Endometrial microvascular endothelial cells (primary cell): Measurements from ENCODE around the gene UBE3D. TPM values are rescaled to one million over a fixed set of nuclear protein-coding genes. Genes with fewer than 3 reads are reported as not detected.

Experiments
- in situ Hi-C: cut with HindIII; loops from 2 replicates; pipeline ENCODE4 v1.10.0; 2017; ENCODE audit warnings: low sequenced_read_pairs, low pct_unique_long_range_greater_than_20kb; ENCODE audit errors: inconsistent ontology term
- total RNA-seq: library from RNA; depleted of rRNA; stranded (reverse); fragments of >200 nt; gene quantifications from one replicate; pipeline ENCODE4 v1.2.3, GENCODE V29; 2015; ENCODE audit errors: inconsistent ontology term

UBE3D gene
- total RNA-seq, 1 donor from 2014 or later, result 10.7 TPM

DNA sequence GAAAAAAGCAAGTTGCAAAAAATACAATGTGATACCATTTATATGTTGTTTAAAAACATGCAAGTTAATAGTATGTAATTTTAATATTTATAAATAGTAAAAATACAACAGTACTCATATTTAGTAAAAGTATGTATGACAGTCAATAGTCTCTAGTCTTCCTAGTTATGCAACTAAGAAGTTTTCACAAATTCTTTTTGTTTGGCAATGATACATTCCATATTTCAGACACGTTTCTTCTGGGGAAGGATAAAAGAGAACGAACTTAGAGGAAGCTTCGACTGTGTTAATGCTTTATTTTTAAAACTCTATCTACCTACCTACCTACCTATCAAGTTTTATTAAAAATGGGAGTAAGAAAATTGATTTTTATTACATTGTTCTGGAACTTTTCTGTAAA, 77.7 kb downstream of the UBE3D start:
- in situ Hi-C loops, result no loop called here

DNA sequence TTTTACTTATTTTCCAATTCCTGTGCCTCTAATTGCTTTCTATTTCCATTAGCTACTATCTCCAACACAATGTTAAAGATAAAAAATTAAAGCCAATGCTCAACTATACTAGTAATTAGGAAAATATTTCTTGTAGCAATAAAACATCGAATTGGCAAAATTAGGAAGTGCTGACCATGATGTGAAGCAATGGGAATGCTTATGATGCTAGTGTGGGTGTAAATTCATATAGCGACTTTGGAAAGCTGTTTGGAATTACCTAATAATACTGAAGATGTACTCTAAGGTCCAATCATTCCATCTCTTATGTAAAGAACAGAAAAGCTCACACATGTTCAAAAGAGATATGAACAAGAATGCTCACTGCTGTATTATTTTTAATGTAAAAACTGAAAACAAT, 78.2 kb downstream of the UBE3D start:
- in situ Hi-C loops, result no loop called here

DNA sequence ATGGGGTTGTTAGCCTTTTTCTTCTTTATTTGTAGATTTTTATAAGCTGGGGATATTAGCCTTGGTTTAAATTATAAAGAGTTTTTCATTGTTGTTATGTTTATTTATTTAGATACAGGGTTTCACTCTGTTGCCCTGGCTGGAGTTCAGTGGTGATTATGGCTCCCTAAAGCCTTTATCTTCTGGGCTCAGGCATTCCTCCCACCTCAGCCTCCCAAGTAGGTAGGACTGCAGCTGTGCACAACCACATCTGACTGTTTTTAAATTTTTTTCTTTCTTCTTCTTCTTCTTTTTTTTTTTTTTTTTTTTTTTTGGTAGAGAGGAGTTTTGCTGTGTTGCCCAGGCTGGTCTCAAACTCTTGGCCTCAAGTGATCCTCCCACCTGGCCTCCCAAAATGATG, 80.9 kb downstream of the UBE3D start:
- in situ Hi-C loops, result no loop called here

DNA sequence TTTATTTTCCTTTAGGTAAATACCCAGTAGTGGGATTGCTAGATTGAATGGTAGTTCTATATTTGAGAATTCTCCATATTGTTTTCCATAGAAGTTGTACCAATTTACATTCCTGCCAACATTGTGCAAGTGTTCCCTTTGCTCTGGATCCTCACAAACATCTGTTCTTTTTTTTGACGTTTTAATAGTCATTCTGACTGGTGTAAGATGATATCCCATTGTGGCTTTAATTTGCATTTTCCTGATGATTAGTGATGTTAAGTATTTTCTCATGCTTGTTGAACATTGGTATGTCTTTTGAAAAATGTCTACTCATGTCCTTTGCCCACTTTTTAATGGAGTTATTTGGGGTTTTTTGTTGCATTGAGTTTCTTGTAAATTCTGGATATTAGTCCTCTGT, 85.6 kb downstream of the UBE3D start:
- in situ Hi-C loops, result no loop called here

DNA sequence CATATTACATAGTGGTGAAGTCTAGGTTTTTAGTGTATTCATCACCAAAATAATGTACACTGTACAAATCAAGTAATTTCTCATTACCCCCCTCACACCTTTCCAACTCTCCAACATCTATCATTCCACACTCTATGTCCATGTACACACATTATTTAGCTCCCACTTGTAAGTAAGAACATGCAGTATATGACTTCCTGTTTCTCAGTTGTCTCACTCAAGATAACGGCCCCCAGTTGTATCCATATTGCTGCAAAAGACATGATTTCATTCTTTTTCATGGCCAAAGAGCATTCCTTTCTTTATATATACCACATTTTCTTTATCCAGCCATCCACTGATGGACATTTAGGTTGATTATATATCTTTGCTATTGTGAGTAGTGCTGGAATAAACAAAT, 86.0 kb downstream of the UBE3D start:
- in situ Hi-C loops, result no loop called here

DNA sequence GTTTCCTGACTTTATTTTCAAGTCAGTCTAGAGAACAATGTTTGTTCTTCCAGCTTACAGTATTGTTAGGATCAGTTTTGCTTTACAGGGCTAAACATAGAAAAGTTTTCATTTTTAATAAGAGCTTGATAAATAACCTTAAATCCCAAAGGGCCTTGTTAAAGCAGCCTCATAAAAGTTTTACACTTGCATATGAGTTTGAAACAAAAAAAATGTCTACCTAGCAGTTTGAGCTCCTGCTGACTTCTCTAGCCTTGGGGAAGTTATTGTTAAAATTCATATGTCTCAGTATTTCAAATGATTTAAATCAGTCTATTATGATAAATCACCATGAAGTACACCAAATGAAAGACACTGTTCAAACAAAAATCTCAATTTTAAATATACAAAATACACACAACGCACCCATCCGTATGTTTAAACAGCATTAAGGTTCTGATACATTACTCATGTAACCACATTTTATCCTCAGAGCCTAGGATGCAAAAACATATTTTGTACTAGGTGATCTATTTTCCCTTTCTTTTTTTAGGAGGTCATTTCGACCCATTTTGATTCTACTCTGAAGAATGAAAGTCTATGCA, 87.2 kb downstream of the UBE3D start:
- in situ Hi-C loops, result no loop called here

DNA sequence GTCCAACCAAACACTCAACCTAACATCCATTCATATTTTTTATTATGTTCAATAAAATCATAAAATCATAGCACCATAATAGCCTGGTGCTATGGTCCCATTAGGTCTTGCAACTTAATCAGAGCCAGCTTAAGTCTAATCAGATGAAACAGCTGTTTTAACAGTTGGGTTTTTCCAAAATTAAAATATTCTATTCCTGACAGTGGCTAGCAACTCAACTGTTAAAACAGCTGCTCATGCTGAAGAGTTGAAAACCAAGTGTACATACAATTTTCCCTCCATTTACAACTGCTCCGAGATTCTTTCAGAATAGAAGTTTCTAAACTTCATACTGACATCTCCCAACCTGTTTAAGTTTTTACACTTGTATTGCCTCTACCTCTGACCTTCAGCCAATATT, 89.5 kb downstream of the UBE3D start:
- in situ Hi-C loops, result no loop called here

DNA sequence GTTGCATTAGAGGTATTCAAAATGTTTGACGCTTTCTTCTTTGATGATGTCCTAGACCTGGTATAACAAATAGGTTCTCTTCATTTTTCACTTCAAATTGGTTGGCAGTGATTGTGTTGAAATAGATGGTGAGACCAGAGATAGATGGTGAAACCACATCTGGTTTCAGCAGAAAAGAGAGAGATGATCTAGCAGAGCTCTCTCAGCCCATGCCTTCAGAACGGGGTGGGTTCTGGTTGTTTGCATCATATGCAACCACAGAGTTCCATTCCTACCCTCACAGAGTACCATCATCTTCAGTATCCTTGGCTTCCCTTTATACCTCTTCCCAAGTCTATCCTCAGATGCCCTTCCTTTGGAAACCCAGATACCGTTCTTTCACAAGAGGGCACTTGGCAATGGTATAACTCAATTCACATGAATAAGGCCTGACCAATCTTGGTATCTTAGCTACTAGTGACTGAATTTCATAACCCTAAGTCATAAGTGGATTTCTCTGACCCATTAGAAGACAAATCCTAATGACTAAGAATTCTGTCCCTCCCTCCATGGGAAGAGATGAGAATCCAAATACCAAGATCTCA, 93.7 kb downstream of the UBE3D start:
- in situ Hi-C loops, result no loop called here

DNA sequence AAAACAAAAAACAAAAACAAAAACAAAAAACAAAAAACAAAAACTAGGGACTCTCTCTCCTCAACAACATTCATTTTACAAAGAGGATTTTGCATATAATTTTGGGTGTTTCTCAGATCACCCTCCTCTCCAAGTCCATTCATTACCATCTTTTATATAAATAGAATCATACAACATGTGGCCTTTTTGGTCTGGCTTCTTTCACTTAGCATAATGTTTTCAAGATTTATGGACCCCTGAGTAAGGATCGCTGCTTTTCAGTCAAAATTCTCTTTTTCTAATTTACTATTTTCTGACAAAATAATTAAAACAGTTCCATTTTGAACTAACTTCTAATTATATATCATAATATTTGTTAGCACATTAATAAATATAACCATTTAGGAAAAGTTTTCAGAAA, 94.8 kb downstream of the UBE3D start:
- in situ Hi-C loops, result no loop called here

DNA sequence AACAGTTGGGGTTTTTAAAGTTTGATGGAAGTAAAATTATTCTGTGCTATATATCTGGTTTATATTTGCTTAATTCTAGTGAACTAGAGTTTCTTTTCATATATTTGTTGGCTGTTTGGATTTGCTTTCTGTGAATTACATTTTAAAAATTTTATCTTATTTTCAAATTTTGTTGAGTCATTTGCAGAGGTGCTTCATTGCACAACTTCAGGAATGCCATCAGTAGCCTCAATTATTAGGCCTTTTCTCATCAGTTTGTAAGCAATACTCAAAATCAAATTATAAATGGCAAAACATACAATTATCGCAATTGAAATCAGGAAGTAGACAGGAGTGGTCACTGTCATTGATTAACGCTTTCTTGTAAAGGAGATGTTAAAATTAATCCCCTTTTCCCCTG, 96.9 kb downstream of the UBE3D start:
- in situ Hi-C loops, result no loop called here

DNA sequence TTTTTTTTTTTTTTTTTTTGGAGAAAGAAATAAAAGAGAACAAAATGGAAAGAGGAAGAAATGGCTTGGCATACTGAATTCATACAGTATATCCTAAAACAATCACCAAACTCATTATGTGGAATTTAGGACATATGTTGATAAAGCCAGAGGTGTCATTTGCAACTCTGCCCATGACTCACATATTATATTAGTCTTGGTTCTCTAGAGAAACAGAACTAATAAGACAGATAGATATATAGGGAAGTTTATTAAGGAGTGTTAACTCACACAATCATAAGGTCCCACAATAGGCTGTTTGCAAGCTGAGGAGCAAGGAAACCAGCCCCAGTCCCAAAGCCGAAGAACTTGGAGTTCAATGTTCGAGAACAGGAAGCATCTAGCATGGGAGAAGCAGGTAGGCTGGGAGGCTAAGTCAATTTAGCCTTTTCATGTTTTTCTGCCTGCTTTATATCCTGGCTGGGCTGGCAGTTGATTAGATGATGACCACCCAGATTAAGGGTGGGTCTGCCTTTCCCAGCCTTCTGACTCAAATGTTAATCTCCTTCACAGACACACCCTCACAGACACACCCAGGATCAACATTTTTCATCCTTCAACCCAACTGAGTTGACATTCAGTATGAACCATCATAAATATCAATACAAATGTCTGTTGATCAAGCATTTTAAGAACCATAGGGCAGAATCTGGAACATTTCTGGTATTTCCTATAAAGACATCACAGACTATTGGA, 102.3 kb downstream of the UBE3D start:
- in situ Hi-C loops, result no loop called here

DNA sequence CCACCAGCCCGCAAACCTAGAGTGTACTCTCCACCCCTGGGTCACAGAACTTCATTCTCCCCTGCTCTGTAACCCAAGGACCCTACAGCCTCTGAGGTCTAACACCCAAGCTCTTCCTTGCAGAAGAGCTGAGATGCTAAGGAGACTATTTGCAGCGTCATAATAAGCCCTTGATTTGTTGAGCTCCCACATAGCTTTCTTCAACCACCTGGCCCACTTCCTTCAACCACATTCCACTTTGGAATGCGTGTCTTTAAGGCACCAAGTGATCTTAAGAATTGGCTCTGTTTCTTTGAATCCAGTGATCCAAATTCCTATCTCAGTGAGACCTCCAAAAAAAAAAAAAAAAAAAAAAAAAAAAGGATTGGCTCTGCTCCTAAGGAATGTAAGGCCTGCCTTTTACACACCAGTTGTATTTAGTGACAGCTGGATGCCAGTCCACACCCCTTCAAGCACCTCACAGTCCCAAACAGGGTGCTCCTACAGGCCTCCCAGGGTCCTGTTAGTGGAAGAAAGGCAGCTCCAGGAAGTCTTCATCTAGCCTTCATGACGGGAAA, 106.2 kb downstream of the UBE3D start:
- in situ Hi-C loops, result no loop called here

DNA sequence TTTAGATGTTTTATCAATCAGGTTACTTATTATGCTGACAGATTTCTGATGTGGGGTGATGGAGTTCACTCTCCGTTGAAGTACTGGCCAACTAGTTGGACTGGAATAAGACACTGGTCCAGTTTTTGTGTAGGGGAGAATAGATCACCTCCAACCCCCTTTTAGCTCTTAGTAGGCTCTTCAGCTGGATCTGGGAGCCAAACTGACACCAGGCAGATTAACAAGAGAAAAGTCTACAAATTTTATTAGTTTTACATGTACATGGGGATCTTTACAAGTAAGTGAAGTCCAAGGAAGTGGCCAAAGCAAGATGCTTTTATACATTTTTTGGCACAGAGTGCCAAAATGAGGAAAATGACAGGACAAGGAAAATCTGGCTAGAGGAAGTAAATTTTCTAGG, 107.1 kb downstream of the UBE3D start:
- in situ Hi-C loops, result no loop called here

DNA sequence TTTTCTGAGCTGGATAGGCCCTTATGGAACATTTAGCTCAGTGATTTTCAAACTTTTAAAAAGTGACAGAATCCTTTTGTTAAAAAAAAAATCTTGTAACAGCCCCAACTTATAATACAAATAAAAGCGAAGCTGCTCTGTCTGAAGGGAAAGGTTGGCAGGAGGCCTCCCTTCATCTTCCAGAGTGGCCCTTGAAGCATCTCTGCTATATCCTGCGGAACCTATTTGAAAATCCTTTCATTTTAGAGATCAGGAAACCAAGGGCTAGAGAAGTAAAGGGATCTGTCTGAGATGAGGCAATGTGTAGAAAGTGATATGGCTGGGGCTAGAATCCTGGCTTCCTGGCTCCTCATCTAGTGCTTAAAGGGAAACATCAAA, 107.8 kb downstream of the UBE3D start:
- in situ Hi-C loops, result no loop called here

DNA sequence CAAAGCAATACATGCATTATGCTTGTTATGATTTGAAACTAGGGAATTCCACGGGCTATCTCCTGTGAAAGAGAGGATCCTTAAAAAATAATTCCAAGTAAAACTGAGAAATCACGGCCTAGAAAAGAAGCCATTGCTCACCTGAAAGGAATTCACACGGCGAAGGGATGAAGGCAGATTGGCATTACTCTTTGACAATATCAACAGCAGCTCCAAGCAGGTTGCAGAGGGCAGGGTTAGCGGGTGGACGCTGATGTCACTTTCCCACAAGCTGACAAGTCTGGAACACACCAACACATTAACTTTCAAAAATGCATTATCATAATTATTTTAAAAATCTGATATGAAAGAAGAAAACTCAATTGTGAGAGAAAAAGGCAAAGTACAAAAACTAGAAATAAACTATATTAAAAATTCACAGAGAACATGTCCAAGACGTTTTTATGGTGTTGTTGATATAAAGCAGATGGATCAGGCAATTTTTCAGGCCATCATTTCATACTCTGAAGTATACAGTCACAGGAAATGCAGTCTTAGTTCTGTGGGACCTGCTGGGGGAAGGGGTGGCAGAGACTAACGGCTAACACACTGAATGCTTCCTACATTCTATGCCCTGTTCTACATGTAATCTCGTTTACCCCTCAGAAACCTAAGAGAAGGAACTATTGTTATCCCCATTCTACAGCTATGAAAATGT, 108.3 kb downstream of the UBE3D start:
- in situ Hi-C loops, result no loop called here

DNA sequence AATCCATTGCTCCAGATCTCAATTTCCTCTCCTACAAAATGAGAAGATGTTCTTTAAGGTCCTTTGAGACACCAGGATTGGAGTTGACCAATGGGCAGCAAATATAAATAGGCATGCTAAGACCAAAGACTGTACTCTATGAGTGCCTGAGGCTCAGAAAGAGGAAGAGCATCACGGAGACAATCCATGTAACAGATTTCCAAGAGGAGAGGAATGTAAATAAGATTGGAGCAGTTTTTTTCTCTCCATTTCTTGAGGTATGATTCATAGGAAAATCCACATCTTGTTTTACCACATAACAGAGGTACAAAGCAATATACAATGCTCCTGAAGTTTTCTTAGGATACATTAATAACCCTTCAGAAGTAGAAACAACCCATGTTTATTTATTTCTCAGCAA, 109.8 kb downstream of the UBE3D start:
- in situ Hi-C loops, result no loop called here

DNA sequence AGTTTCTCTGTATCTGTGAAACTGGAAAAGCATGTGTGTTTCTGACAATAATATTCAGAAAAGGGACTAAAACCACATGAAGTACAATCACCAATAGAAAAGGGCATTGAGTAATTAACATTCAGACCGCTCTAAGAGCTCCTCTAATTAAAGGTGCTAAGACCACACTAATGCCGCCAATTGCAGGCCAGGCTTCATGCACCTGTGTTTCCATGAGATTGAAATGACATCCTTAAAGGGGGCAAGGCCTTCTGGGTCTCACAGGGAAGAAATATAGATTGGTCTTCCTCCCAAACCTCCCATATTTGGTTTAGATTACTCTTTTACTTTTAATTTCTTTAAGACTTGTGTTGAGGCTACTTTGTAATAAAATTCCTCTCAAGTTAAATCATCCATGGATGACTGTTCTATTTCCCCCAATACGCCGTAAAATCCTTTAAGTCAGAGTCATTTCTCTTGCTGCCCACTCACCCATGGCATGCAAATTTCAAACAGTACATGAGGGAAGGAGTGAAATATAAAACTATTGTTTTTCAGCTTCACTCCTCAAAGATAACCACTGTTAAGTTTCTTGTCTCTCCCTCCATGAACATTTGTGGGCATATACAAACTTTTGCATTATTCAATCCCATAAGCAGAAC, 110.6 kb downstream of the UBE3D start:
- in situ Hi-C loops, result no loop called here

DNA sequence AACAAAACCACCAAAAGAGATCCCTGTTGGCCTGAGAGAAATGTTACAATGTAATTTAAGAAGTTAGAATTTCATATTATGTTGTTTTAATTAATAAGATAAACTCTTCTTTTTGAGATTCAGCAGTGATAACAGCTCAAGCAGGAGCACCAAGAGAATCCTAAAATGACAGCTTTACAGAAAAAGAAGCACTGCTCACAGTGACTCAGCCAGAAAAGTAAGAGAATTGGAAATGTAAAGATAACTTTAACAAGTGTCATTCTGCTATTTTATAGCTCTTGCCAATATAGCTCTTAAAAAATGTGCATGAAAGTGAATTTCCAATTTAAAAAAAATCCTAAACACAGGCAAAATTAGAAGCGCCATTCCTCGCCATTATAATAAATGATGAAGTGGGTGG, 111.3 kb downstream of the UBE3D start:
- in situ Hi-C loops, result no loop called here

DNA sequence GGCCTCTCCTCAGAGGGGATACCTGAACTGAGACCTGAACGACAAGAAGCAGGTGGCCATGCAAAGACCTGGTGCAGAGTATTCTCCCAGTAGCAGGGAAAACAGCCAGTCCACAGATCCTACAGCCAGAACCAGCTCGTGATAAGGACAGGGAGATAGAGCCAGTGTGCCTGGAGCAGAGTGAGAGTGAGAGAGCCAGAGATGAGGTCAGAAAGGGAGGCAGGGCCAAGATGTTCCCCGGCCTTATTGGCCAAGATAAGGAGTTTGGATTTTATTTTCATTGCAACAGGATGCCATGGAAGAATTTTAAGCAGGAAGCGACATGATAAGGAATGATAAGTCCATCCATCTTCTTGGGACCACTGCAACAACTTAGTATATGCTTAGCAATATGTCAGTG, 111.8 kb downstream of the UBE3D start:
- in situ Hi-C loops, result no loop called here
